Measurements from ENCODE around the gene SAT2.

The SAT2 gene

GRCh38 chr17:7592422-7593021 lies 35.1 kb downstream of the SAT2 start:
- DNase-seq (ENCODE audit: low spot score), result no peak

- DNase-seq (ENCODE audit: low spot score), result no peak
These were observed 36.0 kb downstream of the SAT2 start for GRCh38 chr17:7591596-7591995.

GRCh38 chr17:7590743-7591142 lies 36.9 kb downstream of the SAT2 start:
- DNase-seq (ENCODE audit: low spot score), result no peak

GRCh38 chr17:7589891-7590691 lies 37.5 kb downstream of the SAT2 start, which contains the start of gene SOX15:
TSS of gene SOX15 (minus strand) at chr17:7590094. CDS start at chr17:7589676, 418 bp downstream.
- DNase-seq (ENCODE audit: low spot score), result no peak

- no peak for DNase-seq (ENCODE audit: low spot score)
These were observed 38.3 kb downstream of the SAT2 start for GRCh38 chr17:7589204-7589868.

GRCh38 chr17:7588553-7589203 lies 38.9 kb downstream of the SAT2 start:
- DNase-seq (ENCODE audit: low spot score), result no peak

- DNase-seq (ENCODE audit: low spot score), result no peak
These were observed 40.0 kb downstream of the SAT2 start for GRCh38 chr17:7587420-7588151.

GRCh38 chr17:7586673-7587419 lies 40.8 kb downstream of the SAT2 start:
- no peak for DNase-seq (ENCODE audit: low spot score)

GRCh38 chr17:7583253-7584109 lies 44.1 kb downstream of the SAT2 start, which contains the start of gene MPDU1:
TSS of gene MPDU1 (plus strand) at chr17:7583852. CDS start at chr17:7583863, 11 bp downstream.
- peak; percentile 98 for DNase-seq (ENCODE audit: low spot score)

- no peak for DNase-seq (ENCODE audit: low spot score)
These were observed 45.0 kb downstream of the SAT2 start for GRCh38 chr17:7582396-7583252.

- no peak for DNase-seq (ENCODE audit: low spot score)
These were observed 46.7 kb downstream of the SAT2 start for GRCh38 chr17:7580604-7581575.

- DNase-seq (ENCODE audit: low spot score), result no peak
These were observed 47.6 kb downstream of the SAT2 start for GRCh38 chr17:7579834-7580603.

- peak; percentile 68 for DNase-seq (ENCODE audit: low spot score)
These were observed 48.4 kb downstream of the SAT2 start, which contains the start of gene CD68 for GRCh38 chr17:7579001-7579833. TSS of gene CD68 (plus strand) at chr17:7579638. CDS start at chr17:7579678, 40 bp downstream.

- DNase-seq (ENCODE audit: low spot score), result no peak
These were observed 50.1 kb downstream of the SAT2 start for GRCh38 chr17:7577327-7578199.

All from SK-N-DZ (cell line).